ENCODE results near the gene VTI1A. TPM values are rescaled to one million over a fixed set of nuclear protein-coding genes. Genes with fewer than 3 reads are reported as not detected.

Gene VTI1A
- total and polyA plus RNA-seq, 2 of the 4 experiments (the other 2 are of a cell fraction) = 9.7 to 24.9 TPM

- H3K36me3 ChIP-seq (ENCODE audit: control insufficient read depth, insufficient read depth, low read length) = no peaks in the 10 kb centered on the region
- H3K4me3 ChIP-seq (ENCODE audit: insufficient read depth, low read depth, low read length) = no peak overlapping the region
- no TSS peak for BruUV-seq (replicated peaks)
- ChIA-PET CTCF (interaction anchor here (0.6 kb wide), 1 partner anchor 179 kb away, joined by 6 read pairs; no protein-coding TSS in a partner anchor), POLR2A (ENCODE audit: unreplicated experiment) (no interaction called here)
- H2AK5ac ChIP-seq (ENCODE audit: low read depth, low read length) = no peak overlapping the region
- H2BK15ac ChIP-seq (ENCODE audit: low read depth, low read length) = no peak overlapping the region
- H3K23ac ChIP-seq (ENCODE audit: low read depth, low read length) = no peak overlapping the region
- no peak overlapping the region for H2AK9ac ChIP-seq (replicated peaks; ENCODE audit: low read depth, low read length, poor library complexity)
- H3K9ac ChIP-seq (ENCODE audit: low read depth, low read length) = no peak overlapping the region
- in situ Hi-C loops (cut with MboI; ENCODE audit: low sequenced_read_pairs) (loop anchor here (25.0 kb wide), 1 partner anchor 585 kb away; no protein-coding TSS in a partner anchor), dilution Hi-C loops (cut with HindIII; ENCODE audit: low sequenced_read_pairs, unreplicated experiment) (no loop called here), intact Hi-C loops (cut with micrococcal nuclease) (no loop called here)
- no peak overlapping the region for H2AFZ ChIP-seq (replicated peaks; ENCODE audit: low read length, poor library complexity)
- H3K14ac ChIP-seq (replicated peaks; ENCODE audit: low read depth, low read length) = no peak overlapping the region
- no peaks in the 10 kb centered on the region for H3K27me3 ChIP-seq (ENCODE audit: control insufficient read depth, insufficient read depth, low read length)
- no peak overlapping the region for H2BK120ac ChIP-seq (ENCODE audit: low read depth, low read length)
- H3K4me1 ChIP-seq (ENCODE audit: control insufficient read depth, insufficient read depth, low read length) = no peaks in the 10 kb centered on the region
- H4K91ac ChIP-seq (ENCODE audit: insufficient read depth, low read depth, low read length) = no peak overlapping the region
- H3K56ac ChIP-seq (ENCODE audit: extremely low read depth, insufficient read depth, low read length) = no peak overlapping the region
- no peak overlapping the region for H2BK20ac ChIP-seq (ENCODE audit: low read depth, low read length)
- H3K9me3 ChIP-seq (ENCODE audit: control insufficient read depth, insufficient read depth, low read length) = no peaks in the 10 kb centered on the region
- no peak overlapping the region for H4K5ac ChIP-seq (ENCODE audit: low read depth, low read length)
- no peak overlapping the region for H3K27ac ChIP-seq (ENCODE audit: insufficient read depth, low read length)
- no peak overlapping the region for H3K4ac ChIP-seq (ENCODE audit: low read depth, low read length)
- ATAC-seq (ENCODE audit: low read depth) = no peak
- no peak overlapping the region for H3K18ac ChIP-seq (ENCODE audit: low read depth, low read length)
- peaks cover 0 to 3% of the 10 kb centered on the region in 2 experiments; a peak in 1 of 4 replicates for H3K79me1 ChIP-seq (ENCODE audit: low read depth in 1 of 2, low read length in 2 of 2)
- 0 out of 2 replicates have a peak, but pooled peaks cover 3% of the 10 kb centered on the region for H3K9me1 ChIP-seq (ENCODE audit: insufficient read depth, low read length)
- DNase-seq = no peak
- H3K4me2 ChIP-seq (ENCODE audit: low read depth, low read length) = no peak overlapping the region
- WGBS, 2 experiments (ENCODE audit: extremely low coverage in 2 of 2, insufficient read length in 1 of 2) = no CpG with 5 or more reads among the region's 4 CpGs
- no peak for TF ChIP-seq NFE2L2 (IDR thresholded peaks at IDR 0.05; ENCODE audit: low read depth, low read length)
- TF ChIP-seq BHLHE40 (IDR thresholded peaks at IDR 0.05; ENCODE audit: low read depth, low read length) = no peak
- no peak for TF ChIP-seq CEBPB (IDR thresholded peaks at IDR 0.05; ENCODE audit: low read depth, low read length)
- TF ChIP-seq RCOR1 (IDR thresholded peaks at IDR 0.05; ENCODE audit: insufficient replicate concordance, low read length) = no peak
- no peak for TF ChIP-seq MAZ (IDR thresholded peaks at IDR 0.05; ENCODE audit: borderline replicate concordance, low read depth, low read length)
- TF ChIP-seq, protein P1, sequence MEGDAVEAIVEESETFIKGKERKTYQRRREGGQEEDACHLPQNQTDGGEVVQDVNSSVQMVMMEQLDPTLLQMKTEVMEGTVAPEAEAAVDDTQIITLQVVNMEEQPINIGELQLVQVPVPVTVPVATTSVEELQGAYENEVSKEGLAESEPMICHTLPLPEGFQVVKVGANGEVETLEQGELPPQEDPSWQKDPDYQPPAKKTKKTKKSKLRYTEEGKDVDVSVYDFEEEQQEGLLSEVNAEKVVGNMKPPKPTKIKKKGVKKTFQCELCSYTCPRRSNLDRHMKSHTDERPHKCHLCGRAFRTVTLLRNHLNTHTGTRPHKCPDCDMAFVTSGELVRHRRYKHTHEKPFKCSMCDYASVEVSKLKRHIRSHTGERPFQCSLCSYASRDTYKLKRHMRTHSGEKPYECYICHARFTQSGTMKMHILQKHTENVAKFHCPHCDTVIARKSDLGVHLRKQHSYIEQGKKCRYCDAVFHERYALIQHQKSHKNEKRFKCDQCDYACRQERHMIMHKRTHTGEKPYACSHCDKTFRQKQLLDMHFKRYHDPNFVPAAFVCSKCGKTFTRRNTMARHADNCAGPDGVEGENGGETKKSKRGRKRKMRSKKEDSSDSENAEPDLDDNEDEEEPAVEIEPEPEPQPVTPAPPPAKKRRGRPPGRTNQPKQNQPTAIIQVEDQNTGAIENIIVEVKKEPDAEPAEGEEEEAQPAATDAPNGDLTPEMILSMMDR (conservative IDR thresholded peaks at IDR 0.05; ENCODE audit: low read depth, low read length) = no peak
- no peak for TF ChIP-seq RAD21 (IDR thresholded peaks at IDR 0.05; ENCODE audit: low read length)
- no peak for TF ChIP-seq RFX5 (IDR thresholded peaks at IDR 0.05; ENCODE audit: low read depth, low read length)
- no peak for TF ChIP-seq FOS (IDR thresholded peaks at IDR 0.05; ENCODE audit: low read depth, low read length)
- TF ChIP-seq SMC3 (IDR thresholded peaks at IDR 0.05; ENCODE audit: low read depth, low read length) = no peak
- no peak for TF ChIP-seq USF2 (IDR thresholded peaks at IDR 0.05; ENCODE audit: low read depth, low read length)
- no peak for TF ChIP-seq MAFK (IDR thresholded peaks at IDR 0.05; ENCODE audit: low read depth, low read length)
- no peak for TF ChIP-seq MXI1 (IDR thresholded peaks at IDR 0.05; ENCODE audit: borderline replicate concordance, low read depth, low read length)
- H4K20me1 ChIP-seq (ENCODE audit: insufficient read depth, low read length) = no peaks in the 10 kb centered on the region
- no peak overlapping the region for H4K8ac ChIP-seq (ENCODE audit: low read depth in 2 of 2, low read length in 2 of 2)
- no peak overlapping the region for H2BK5ac ChIP-seq (ENCODE audit: low read depth, low read length, poor library complexity, severe bottlenecking)
These were observed 105.6 kb downstream of the VTI1A start for GRCh38 chr10:112552593-112553110.

Data from IMR-90 (cell line).